GM21423 (cell line): ENCODE results near the gene PREX1.
"Not testable (repeated sequence)": the region's sequence is repeated elsewhere in the genome, so short reads cannot be mapped to it uniquely, and the experiment has no call there.

ENCODE experiments used
- ATAC-seq: cut with Tn5 transposase; IDR thresholded peaks from one replicate; pipeline ENCODE4 v1.9.1; 2021; ENCODE audit warnings: mild to moderate bottlenecking, moderate library complexity; ENCODE audit not compliant: unreplicated experiment

Gene PREX1

DNA sequence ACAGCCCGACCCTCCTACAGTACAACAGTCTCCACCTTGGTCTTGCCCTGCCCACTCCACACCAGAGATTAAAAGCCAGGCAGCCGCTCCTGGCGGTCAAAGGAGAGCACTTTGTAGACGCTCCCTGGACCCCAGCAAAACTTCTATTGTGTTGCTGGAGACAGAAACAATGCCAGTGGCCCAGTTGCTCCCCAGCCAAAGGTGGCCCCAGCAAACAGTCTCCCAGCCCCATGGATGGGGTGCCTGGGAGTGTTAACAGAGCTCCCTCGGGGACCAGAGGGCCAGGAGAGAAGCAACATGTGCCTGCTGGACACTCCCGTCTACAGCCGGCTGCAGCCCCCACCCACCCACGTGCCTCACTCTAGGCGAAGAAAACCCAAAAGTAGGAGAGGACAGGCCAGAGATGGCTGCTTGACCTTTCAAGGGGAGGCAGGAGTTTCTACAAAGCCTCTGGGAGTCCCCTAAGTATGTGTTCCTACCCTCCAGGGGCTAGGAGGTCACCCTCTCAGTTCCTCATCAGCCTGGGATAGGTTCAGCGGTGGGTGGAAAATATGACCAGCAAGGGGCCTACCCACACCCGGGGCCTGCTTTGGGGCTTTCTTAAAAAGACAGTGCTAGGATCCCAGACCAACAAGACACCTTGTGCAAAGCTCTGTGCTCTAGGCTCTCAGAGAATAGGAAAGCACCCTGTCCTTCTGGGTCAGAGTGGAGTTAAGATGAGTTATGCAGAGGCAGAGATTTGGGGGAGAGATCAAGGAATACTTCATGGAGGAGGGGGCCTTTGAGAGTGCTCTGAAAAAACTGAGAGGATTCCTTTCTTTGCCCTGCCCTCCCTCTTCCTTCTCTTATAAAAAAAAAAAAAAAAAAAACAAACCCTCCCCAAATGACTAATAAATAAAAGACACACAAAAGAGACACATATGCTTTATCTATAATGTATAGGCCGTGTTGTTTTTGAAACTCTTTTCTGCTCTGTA is 19.0 kb upstream of the PREX1 start:
- peak; percentile 90 for ATAC-seq

DNA sequence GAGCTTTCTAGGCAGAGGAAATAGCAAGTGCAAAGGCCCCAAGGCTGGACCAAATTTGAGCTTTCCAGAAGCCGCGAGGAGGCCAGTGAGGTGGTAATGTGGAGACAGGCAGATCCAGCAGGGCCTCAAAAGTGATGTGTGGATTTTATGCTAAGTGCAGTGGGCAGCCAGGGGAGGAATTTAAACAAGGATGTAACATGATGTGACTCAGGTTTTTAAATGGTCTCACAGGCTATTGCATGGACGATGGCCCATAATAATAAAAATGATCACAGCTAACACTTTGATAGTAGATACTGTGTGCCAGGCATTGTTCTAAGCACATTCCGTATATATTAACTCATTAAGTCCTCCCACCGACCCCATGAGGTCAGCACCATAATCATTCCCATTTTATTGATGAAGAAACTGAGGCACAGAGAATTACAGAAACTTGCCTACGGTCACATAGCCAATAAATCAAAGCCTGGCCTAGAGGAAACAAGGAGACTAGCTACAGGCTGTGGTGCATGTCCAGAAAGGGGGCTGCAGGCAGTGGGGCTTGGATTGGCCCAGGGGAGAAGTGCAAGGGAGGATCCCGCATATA is 18.0 kb upstream of the PREX1 start:
- no peak for ATAC-seq

DNA sequence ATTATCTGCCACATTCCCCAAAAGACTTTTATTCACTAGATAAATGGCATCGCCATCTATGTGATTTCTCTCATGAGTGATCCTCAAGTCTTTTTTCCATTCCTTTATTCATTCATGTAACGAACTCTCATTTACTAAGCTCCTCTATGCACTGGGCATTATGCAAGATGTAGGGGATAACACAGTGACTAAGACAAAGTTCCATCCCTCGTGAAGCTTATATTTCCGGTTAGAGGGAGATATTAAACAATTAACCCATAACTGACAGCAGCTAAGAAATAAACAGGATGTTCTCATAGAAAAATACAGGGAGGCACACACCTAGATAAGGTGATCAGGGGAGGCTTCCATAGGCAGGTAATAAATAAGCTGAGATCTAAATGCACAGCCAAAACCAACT is 17.2 kb upstream of the PREX1 start:
- no peak for ATAC-seq

DNA sequence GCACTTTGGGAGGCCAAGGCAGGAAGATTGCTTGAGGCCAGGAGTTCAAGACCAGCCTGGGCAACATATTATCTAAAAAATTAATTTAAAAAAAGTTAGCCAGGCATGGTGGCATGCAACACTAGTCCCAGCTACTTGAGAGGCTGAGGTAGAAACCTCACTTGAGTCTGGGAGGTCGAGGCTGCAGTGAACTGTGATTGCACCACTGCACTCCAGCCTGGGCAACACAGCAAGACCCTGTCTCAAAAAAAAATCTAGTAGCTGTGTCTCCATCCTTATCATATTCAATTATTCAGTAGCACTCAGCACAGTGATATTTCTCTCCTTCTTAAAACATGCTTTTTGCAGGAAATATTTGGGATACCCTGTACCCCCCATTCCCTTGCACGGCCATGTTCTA is 16.1 kb upstream of the PREX1 start:
- not testable (repeated sequence) for ATAC-seq

DNA sequence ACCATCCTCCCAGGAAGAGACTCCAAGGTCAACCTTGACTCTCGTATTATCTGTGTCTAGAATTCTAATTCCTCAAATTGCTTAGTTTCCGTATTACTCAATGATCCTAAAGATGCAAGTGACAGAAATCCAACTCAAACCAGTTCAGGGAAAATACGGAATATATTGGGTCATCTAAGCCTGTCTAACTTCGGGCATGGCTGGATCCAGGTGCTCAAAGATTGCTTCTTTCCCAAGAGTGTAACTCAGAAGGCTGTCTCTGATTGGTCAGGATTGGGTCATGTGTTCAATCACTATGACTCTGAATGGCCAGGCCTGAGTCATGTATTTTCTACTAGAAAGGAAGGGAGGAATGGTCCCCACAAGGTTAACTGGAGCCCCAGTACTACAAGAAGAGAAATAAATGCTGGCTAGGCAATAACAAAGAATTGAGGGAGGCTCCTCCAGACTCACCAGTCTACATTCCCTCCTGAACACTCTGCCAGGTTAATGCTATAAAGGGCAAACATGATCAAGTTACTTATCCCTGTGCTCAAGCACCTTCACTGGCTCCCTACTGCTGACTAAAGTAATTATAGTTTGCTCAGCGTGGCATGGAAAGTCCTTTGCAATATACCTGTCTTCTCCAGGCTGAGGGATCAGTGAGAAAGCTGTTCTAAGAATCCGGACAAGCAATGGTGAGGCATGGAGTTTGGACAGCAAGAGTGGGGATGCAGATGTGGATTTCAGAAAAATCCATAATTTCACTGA is 15.4 kb upstream of the PREX1 start:
- ATAC-seq: no peak

DNA sequence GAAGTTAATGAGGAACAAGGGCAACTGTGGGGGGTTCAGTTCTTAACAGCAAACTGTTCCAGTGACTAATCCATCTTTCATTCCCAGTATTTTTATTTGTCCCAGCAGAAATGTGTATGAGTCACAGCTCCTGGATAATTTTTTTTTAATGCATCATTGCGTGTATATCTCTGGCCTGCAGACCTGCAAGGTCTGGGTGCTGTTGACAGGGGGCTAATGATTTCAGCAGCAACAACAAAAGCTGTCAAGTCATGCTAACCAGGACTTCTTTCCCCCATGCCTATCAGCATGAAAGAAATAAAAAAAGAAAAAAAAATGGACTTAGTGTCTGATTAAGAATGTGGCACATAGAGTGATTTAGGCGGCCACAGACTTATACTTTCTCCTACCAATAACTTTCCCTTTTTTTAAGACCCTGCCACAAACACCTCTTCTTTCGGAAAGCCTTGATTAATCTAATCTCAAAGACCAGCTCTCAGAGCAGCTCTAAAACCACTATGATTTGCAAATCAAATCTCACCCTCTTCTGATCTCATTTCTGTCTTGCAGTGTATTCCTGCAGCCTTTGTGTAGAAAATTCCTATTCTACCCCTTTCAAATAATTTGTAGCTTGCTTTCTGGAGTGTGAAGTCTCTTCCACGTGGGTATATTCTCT is 14.2 kb upstream of the PREX1 start:
- ATAC-seq: no peak

DNA sequence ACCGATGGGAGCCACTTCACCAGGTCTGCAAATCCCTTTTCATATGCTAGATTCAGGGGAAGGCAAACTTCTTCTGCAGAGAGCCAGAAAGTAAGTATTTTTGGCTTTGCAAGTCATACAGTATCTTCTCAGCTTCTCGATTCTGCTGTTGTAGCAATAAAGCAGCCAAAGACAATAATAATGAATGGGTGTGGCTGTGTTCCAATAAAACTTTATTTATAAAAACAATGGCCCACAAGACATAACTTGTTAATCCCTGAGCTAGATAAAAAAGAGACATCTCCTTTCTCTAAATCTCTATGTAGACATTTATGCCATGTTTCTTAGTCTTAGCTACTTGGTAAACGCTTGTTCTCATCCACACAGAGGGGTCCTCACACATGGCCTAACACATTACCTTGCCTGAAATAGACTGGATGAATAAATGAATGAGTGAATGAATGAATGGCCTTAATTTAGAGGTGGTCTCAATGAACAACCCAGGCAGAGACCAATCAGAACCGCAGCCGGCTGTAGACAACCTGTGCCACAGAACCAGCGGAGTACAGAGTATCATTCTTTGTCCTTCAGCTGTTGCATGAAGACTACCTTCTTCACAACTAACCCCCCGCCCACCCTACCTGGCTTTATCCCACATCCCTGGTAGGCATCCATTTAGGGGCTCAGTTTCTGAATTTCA is 13.5 kb upstream of the PREX1 start:
- no peak for ATAC-seq

DNA sequence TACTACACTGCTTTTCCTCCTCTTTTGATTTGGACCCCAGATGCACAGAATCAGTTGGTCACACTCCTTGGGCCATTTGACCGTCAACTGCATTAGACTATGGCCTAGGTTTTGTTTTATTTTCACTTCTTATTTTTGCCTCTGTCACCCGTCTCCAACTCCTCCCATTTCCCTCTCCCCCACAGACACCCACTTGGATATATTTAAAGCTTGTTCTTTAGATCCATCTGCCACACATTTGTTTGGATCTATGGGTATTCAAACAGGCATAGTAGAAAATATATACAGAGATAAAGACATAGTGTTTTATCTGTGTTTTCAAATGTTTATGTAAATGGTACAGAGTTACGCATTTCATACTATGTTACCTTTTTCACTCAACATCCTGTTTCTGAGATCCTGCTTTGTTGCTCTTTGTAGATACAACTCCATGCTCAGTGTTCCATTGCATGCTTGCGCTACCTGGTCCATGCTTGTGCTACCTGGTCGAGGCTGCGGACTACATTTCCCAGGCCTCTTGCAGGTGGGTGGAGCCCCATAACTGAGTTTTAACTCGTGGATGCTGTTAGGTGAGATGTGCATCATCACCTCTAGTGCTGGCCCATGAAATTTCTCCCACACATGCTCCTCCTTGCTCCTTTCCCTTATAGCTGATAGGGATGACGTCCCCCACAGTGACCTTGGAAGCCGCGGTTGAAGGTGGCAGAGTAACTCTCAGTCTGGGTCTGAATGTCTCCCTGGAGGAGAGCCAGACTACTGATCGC is 11.5 kb upstream of the PREX1 start:
- ATAC-seq: no peak

DNA sequence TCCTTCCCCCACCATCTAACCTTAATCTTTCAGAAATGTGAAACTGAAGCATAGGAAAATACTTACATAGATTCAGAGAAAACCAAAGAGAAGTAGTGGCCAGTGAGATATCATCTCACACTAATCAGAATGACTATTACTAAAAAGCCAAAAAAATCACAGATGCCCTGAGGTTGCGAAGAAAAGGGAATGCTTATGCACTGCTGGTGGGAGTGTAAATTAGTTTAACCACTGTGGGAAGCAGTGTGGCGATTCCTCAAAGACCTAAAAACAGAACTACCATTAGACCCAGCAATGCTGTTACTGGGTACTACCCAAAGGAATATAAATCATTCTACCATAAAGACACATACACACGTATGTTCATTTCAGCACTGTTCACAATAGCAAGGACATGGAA is 9.2 kb upstream of the PREX1 start:
- no peak for ATAC-seq

DNA sequence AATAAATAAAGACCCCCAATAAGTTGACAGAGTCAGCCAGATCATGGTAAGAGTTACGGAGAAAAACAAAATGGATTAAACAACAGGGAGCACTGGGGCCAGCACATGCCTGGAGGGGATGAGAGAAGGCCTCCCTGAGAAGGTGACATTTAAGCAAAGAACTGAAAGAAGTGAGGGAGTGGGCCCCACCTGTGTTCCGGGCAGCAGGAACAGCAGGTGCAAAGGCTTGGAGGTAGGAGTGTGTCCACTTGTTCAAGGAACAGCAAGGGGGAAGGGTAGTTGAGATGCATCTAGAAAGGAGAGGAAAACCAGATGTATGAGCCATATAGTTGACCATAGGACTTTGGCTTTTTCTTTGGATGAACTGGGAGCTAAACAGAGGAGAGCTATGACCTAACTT is 7.6 kb upstream of the PREX1 start:
- no peak for ATAC-seq

DNA sequence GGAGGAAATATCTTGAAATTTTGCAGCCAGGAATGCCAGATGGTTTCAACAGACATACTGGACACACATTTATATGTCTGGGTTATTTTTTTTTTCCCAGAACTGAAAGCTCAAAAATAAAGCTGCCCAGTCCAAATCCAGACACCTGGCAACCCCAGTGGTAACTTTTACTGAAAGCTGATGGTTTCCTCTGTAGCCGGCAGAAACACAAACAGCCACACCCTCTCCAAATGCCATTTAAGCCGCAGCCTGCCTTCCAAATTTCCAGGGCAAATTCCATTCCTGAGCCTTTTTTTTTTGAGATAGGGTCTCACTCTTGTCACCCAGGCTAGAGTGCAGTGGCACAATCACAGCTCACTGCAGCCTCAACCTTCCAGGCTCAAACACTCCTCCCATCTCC is 6.5 kb upstream of the PREX1 start:
- ATAC-seq: no peak

DNA sequence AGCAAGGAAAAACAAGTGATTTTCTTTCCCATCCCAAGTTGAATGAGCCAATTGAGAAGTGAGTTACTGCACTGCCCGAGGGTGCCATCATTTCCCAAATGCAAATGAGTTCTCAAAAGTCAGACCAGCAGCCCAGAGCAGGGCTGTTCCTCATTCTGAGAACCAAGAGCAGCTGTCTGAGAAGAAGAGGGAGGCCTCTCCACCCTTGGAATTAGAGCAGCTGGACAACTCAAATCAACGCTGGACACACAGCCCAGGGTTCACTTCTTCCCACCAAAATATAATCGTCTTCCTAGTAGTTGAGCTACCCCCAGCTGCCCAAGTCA is 4.6 kb upstream of the PREX1 start:
- no peak for ATAC-seq

DNA sequence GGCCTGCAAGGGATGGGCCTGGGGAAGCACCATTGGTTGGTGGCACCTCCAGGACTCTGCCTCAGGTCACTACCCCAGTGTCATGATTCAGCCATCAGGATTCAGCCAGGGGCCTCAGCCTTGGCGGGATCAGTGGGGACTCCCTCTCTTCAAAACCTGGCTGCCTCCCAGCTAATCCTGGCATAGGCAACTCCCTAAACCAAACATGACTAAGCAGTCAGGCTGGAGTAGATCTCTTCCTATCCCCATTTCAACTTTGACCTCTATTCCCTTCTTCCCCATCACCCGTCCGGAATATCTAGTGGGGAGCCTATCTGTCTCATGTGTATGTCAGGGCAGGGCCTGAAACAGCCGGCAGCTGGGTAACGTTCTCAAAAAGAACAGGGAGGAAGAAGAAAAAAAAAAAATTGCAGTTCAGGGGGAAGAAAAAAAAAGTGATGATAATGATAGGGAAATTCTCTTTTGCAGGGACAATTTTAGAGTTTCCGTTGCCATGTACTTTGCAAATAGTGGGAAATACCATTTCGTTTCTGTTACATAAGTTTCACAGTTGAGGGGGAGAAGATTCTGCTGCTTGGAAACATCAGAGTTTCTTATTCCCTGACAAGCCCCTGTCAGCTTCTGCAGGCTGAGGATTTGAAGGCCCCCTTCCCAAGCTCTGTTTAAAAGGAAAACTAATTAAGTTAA is 4.1 kb upstream of the PREX1 start:
- ATAC-seq: no peak

DNA sequence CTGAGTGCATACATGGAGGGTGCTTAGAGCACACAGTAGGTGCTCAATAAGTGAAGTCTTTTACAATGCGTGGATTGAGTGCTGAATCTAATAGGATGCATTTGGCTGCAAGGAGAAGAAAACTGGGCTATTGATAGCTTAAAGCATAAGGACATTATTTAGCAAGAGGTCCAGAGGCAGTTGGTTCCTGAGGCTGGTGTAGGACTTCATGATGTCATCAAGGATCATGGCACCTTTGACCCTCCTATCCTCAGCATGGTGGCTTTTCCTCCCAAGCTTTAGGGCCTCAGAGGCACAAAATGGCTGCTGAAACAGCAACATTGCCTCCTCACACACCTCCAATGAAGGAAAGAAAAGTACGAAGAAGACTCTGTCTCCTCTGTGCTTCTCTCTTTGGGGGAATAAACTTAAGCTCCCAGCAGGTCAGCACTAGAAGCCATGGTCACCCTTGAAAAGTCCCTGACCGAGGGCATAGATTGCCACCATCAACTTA is 3.1 kb upstream of the PREX1 start:
- no peak for ATAC-seq

DNA sequence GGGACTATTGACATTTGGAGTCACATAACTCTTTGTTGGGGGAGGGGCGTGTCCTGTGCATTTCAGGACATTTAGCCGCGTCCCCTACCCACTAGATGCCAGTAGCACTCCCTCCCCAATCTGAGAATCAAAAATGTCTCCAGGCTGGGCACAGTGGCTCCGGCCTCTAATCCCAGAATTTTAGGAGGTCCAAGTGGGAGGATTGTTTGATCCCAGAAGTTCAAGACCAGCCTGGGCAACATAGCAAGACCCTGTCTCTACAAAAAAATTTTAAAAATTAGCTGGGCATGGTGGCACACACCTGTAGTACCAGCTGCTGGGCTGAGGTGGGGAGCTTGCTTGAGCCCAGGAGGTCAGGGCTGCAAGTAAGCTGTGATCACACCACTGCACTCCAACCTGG is 2.1 kb upstream of the PREX1 start:
- ATAC-seq: no peak

DNA sequence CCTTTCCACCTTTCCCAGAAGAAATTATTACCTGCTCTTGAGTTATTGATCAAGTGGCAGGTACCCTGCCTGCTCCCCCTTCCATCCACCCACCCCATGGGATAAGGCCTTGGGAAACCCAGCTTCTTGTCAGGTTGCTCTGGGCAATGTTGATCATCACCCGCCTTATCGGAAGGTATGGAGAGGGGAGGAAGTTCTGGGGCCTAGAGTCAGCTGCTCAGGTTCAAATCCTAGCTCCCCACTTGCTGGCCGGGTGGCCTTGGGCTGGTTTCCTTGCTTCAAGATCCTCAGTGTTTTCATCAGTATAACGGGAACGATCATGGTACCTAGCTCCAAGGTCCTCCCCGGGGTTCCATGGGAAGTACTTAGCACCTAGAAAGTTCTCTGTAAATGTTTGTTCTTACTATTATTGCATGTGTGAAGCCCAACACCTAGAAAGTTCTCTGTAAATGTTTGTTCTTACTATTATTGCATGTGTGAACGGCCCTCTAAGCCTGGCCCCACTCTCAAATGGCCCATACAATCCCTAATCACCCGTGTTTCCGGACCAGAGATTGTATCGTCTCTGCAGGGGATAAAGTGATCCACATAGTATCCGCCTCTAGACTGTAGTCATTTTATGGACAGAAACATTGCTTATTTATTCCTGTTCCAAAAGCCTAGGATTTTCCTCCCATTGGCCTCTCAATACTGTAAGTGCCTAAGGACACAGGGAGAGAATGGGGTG is 1.1 kb upstream of the PREX1 start:
- no peak for ATAC-seq

DNA sequence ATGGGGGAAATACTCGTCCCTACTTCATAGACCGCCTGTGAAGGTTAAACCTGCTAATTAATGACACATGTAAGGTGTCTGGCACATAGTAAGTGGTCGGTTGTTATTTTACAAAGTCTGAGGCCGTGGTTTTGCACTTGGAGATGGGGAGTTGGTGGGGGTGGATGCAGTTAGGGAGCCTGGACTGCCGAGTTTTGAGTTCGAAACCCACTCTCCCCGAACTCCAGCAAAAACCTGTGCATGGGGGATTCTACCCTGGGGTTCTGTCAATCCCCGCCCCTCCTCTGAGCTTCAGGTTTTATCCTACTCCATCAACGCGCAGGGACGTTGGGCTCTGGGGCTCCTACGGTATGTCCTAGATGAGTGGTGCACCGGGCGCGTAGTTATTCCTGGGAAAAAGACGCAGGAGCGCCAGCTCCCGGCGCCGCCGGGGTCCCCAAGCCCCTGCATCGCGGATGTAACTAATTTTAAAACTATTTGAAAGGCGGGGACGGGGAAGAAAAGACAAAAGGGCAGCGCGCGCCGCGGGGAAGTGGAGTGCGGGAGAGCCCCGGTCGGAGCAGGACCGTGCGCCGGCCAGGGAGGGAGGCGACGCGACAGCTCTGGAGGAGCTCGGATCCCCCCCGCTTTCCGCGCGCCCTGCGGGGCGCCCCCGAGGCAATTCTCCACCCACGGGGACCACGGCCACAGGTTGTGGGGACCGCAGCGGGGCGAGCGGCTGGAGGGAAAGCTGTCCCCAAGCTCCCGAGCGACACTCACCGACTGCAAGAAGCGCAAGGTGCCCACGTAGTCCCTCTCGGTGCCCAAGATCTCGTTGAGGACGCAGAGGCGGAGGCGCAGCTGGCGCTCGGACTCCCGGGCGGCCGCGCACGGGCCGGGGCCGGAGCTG is 672 bp downstream of the PREX1 start:
- peak; percentile 11 for ATAC-seq

DNA sequence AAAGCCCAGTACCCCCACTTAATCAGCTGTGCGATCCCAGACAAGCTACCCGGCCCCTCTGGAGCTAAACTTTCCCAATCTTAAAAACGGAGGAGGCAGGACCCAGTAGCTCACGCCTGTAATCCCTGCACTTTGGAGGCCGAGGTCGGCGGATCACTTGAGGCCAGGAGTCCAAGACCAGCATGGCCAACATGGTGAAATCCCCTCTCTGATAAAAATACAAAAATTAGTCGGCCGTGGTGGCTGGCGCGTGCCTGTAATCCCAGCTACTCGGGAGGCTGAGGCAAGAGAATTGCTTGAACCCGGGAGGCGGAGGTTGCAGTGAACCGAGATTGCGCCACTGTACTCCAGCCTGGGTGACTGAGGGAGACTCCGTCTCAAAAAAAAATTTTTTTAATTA is 1.3 kb downstream of the PREX1 start:
- ATAC-seq: not testable (repeated sequence)
